RKO (cell line): ENCODE measurements around the gene TSEN2.
"Not testable (repeated sequence)": the region's sequence is repeated elsewhere in the genome, so short reads cannot be mapped to it uniquely, and the experiment has no call there.

Source experiments
- DNase-seq: peaks from one replicate; pipeline ENCODE4 v3.0.0-alpha.2; 2016; ENCODE audit warnings: low spot score

Gene TSEN2

GRCh38 chr3:12452361-12453330 lies 31.6 kb upstream of the TSEN2 start:
- DNase-seq, result no peak

GRCh38 chr3:12454076-12454815 lies 30.0 kb upstream of the TSEN2 start:
- peak; percentile 37 for DNase-seq

GRCh38 chr3:12454816-12455121 lies 29.5 kb upstream of the TSEN2 start:
- no peak for DNase-seq

GRCh38 chr3:12455740-12456139 lies 28.5 kb upstream of the TSEN2 start:
- no peak for DNase-seq

- no peak for DNase-seq
Observed at GRCh38 chr3:12456441-12456840, 27.8 kb upstream of the TSEN2 start.

GRCh38 chr3:12457380-12457779 lies 26.9 kb upstream of the TSEN2 start:
- DNase-seq, result not testable (repeated sequence)

- no peak for DNase-seq
Observed at GRCh38 chr3:12458901-12459300, 25.4 kb upstream of the TSEN2 start.

- DNase-seq, result no peak
Observed at GRCh38 chr3:12460127-12460526, 24.2 kb upstream of the TSEN2 start.

- no peak for DNase-seq
Observed at GRCh38 chr3:12461097-12461649, 23.1 kb upstream of the TSEN2 start.

- DNase-seq, result no peak
Observed at GRCh38 chr3:12462159-12462947, 21.9 kb upstream of the TSEN2 start.

GRCh38 chr3:12463686-12464085 lies 20.6 kb upstream of the TSEN2 start:
- no peak for DNase-seq

- DNase-seq, result no peak
Observed at GRCh38 chr3:12464181-12464580, 20.1 kb upstream of the TSEN2 start.

GRCh38 chr3:12465151-12465835 lies 19.0 kb upstream of the TSEN2 start:
- no peak for DNase-seq

GRCh38 chr3:12465836-12466225 lies 18.4 kb upstream of the TSEN2 start:
- DNase-seq, result no peak

- DNase-seq, result no peak
Observed at GRCh38 chr3:12467746-12468145, 16.5 kb upstream of the TSEN2 start.

- no peak for DNase-seq
Observed at GRCh38 chr3:12468276-12468675, 16.0 kb upstream of the TSEN2 start.

GRCh38 chr3:12468757-12469156 lies 15.5 kb upstream of the TSEN2 start:
- DNase-seq, result no peak

GRCh38 chr3:12469222-12469621 lies 15.1 kb upstream of the TSEN2 start:
- not testable (repeated sequence) for DNase-seq

GRCh38 chr3:12470111-12470510 lies 14.2 kb upstream of the TSEN2 start:
- DNase-seq, result no peak

- no peak for DNase-seq
Observed at GRCh38 chr3:12470680-12471079, 13.6 kb upstream of the TSEN2 start.

- DNase-seq, result peak; percentile 50
Observed at GRCh38 chr3:12471241-12471640, 13.0 kb upstream of the TSEN2 start.
